Stimulated activated CD8-positive, alpha-beta memory T cell treated with anti-CD3 and anti-CD28 coated beads, Interleukin-15, amount 100 ng/mL, for 48 hours (primary cell): ENCODE results near the gene UCP3.

Experiments used
- DNase-seq, 2 donors: peaks; one replicate each; pipeline ENCODE4 v3.0.0-alpha.2; 2020; ENCODE audit warnings: low read depth in 2 of 2

The UCP3 gene

GRCh38 chr11:73978576-73979086 is 30.3 kb downstream of the UCP3 start:
- DNase-seq: no peak

- DNase-seq: no peak
Observed at GRCh38 chr11:73977856-73978519, 30.9 kb downstream of the UCP3 start.

DNA sequence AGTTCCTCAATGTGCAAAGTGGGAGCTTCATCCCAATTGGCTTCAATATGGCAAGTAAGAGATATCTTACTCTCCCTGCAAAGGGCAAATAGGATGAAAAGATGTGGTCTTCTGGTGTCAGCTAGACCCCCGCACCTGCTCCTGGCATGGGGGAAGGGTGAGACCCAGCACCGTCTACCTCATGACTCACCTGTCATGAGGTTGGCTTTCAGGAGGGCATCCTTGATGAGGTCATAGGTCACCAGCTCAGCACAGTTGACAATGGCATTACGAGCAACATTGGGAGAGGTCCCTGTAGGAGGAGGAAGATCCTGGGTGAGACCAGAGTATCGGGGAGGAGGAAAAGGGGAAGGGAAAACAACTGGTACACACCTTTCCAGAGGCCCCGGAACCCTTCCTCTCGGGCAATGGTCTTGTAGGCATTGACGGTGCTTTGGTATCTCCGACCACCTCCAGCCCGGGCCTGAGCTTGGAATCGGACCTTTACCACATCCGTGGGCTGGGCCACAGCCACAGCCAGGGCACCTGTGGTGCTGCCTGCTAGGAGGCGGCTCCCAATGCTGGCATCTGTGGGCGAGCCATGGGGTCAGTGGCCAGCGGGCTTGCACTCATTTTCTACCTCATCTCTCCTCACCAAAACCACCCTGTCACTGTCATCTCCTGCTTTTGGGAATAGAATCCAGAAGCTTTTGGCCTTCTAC is 32.3 kb downstream of the UCP3 start:
- no peak for DNase-seq

- DNase-seq: no peak
Observed at GRCh38 chr11:73975479-73975757, 33.5 kb downstream of the UCP3 start.

DNA sequence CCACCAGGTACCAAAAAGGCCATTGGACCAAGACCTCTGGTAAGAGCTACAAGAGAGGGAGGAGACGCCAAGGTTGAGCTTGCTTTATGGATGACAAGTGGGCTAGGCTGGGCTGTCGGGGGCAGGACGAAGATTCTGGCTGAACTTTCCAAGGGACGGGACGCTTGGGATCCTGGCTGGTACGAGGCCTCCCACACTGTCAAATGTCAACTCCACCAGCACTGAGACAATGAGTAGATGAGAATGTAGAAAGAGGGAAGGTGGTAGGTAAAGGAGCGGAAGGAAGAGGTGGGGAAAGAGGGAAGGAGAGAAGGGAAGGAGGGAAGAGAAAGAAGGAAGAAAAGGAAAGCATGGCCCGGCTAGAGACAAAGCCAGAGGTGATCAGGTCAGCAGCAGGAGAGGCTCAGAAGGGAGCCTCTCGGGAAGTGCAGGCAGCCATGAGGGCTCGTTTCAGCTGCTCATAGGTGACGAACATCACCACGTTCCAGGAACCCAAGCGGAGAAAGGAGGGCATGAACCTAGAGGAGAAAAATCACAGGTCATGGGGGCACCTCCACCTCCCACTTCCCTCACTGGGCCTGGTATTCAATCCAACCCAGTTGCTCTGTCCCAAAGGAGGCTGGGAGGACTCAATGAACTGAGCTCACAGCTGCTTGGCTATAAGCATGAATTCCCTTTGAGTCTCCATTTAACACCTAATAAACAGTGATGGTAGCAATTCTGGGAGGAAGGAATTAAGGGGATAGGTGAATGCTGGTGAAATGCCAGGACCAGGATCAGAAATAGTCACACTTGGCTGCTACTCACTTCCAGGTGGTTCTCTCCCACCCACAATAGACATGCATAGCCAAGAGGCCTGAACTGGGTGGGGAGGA is 34.0 kb downstream of the UCP3 start:
- DNase-seq: no peak

- DNase-seq: no peak
Observed at GRCh38 chr11:73972620-73973449, 36.0 kb downstream of the UCP3 start.

DNA sequence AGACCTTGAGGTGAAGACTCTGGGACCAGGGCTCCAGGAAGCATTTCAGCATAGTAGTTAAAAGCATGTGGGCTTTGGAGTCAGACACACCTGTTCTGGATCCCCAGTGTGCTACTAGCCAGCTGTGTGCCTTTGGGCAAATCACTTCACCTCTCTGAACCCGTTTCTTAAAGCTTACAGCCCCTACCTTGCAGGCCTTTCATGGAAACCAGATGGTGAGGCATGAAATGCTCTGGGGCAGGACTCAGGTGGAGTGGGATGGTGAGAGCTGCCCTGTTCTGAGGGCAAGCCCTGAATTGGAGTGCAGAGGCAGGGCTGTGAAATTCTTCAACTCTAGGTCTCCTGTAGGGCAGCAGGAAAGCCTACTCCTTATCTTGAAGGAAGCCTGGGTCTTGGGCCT is 36.7 kb downstream of the UCP3 start:
- DNase-seq: no peak

DNA sequence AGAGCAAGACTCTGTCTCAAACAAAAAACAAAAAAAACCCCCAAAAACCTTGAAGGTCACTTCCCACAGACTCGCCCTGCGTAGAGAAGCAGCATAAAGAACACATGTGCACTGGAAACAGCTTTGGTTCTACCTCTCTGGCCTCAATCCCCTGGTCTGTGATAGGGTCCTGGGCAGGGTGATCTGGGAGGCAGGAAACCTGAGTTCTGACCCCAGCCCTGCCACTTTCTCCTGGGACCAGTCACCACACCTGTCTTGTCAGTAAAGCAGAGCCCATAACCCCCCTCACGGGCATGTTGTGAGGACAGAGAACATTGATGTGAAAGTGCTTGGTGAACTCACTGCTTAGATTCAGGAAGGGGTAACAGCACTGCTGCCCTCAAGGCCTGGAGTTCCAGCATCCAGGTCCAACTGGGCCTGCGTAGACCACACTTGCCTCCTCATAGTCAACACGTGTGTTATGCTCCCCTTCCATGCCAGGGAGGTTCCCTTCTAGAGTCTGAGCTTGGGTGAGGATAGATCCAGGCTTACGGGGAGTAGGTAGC is 37.6 kb downstream of the UCP3 start:
- DNase-seq: no peak

DNA sequence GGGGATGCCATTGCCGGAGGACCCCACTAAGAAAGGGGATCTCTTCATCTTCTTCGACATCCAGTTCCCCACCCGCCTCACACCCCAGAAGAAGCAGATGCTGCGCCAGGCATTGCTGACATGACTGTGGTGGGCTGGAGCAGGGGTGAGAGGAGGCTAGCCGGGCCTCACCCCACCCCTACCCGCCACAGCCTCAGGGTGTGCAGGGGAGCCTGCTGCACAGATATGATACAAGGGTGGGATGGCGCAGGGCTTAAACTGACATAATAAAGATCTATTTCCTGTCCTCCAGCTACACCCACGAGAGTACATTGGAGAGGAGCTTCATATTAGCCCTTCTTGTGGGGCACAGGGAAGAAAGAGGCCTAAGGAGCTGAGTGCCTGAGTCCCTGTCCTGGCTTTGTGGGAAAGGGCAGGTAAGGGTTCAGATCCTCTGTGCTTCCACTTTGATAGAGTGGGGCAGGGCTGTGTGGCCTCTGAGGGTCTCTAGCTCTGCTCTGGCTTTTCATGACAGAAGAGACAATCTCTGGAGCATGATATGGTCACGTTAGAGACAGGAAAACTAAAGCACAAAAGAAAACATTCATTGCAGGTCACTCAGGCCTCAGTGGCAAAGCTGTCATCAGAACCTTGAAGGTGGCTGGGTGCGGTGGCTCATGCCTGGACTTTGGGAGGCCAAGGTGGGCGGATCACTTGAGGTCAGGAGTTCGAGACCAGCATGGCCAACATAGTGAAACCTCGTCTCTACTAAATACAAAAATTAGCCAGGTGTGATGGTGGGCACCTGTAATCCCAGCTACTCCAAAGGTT is 38.7 kb downstream of the UCP3 start:
- DNase-seq: no peak

DNA sequence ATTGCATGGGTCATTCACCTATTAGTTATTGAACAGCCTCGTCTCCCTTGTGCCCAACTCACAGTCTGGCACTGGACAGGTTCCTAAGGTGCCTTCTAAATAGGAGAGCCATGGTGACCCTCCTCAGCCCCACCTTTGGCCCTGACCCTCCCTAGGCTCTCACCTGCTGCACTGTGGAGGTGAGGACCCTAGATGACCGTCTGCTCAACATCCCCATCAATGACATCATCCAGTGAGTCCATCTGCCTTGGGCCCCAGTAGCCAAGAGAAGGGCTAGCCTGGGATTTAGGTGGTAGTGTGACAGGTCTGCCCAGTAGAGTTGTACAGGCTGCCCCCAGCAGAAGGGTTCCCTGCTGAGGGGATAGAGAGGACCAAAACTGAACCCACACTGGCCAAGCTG is 39.8 kb downstream of the UCP3 start:
- no peak for DNase-seq

GRCh38 chr11:73968356-73968966 is 40.4 kb downstream of the UCP3 start:
- DNase-seq: no peak

- DNase-seq: no peak
Observed at GRCh38 chr11:73965764-73966121, 43.1 kb downstream of the UCP3 start.

GRCh38 chr11:73965076-73965763 is 43.7 kb downstream of the UCP3 start:
- DNase-seq: no peak

DNA sequence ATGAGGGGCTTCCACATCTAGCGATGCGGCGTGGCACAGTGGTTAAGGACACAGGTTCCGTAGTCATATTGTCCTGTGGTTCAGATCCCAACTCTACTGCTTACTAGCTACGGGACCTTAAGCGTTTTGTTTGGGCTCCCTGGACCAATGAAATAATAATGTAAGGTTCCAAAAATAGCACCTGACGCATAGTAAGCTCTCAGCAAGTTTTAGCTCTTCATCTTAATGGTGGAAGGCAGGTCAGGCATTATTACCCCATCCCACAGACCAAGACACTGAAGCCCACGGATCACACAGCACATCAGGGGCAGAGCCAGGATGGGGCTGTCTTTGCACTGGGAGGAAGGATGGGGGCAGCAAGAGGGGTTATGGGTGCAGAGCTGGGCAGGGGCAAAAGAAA is 45.0 kb downstream of the UCP3 start:
- no peak for DNase-seq

- DNase-seq: no peak
Observed at GRCh38 chr11:73962101-73962705, 46.7 kb downstream of the UCP3 start.

- no peak for DNase-seq
Observed at GRCh38 chr11:73961321-73961720, 47.6 kb downstream of the UCP3 start.

DNA sequence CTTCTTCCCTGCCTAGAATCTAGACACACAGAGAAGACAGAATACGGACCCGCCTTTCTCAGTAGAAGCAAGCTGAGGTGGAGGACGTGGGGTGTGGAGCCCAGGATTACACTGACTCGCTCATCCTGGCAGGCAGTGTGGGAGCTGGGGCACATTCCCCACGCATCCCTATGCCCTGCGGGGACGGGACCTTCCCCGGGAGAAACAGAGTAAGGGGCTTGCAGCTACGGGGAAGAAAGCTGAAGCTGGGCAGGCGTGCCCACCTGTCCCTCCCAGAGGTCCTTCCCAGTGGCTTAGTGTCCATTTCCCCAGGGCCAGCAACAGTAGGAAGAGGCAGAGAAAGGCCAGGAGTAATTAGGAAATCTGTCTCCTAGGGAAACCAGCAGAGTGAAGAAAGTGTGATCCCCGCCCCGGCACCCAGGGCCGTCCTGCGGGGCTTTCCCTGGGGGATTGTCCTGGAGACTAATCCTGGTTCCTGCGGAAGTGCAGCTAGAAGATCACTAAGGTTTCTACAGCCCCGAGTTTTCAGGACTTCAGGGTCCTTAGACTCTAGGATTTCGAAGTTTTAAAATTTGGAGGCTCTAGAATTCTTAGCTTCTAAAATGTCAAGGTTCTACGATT is 50.3 kb downstream of the UCP3 start:
- DNase-seq: no peak

DNA sequence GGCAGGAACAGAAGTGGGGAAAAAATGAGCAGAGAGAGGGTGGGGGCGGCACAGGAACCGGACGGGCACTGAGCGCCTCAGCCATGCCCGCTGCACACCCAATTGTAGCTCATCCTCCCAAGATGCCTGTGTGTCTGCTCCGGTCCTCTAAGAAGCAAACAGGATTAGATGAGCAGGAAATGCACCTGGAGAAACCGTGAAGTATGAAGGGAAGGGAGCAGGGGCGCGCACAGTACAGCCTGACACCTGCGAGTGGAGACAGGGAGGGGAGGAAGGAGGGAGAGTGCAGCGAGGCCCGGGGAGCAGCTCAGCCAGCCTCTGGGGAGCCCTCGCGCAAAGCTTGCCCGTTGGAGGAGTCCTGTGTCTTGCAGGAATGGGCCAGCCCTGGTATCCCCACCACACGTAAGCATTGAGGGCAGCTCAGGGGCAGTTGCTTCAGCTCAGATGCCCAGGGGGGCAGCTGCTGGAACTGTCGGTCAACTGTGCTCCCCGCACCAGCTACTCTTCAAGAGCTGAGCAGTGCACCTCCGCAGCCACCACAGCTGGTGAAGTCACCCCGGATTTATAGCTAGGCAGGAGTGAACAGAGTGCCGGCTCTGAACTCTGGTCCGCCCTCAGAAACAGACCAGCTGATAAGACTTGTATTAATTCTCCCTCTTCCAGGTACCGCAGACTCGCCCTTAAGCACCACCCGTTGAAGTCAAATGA is 51.1 kb downstream of the UCP3 start:
- no peak for DNase-seq
